CD4-positive, alpha-beta T cell treated with Interleukin-15 for 1 hour (primary cell): Measurements from ENCODE around the gene DPM2.

Experiments used
- DNase-seq: peaks from one replicate; pipeline ENCODE4 v3.0.0-alpha.2; 2020

DPM2 gene

DNA sequence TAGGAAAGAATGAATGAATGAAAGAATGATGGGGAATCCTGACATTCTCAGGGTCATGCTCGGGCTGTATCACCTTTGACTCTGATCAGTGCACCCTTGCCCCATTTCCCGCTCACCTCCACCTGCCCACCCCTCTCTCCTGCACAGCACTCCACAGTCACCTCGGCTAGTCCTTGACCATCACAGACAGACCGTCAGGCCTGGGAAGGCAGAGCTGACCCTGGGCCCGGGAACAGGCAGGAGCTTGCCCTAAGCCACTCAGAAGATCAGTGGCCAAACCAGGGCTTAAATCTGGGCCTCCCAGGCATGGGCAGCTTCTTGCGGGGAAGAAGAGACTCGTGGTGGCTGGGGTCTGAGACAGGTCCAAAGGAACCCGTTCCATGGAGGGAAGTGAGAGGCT lies 41.8 kb downstream of the DPM2 start:
- DNase-seq, result no peak

GRCh38 chr9:127893392-127893791 lies 44.3 kb downstream of the DPM2 start:
- DNase-seq, result no peak

GRCh38 chr9:127892831-127893230 lies 44.8 kb downstream of the DPM2 start:
- DNase-seq, result no peak

DNA sequence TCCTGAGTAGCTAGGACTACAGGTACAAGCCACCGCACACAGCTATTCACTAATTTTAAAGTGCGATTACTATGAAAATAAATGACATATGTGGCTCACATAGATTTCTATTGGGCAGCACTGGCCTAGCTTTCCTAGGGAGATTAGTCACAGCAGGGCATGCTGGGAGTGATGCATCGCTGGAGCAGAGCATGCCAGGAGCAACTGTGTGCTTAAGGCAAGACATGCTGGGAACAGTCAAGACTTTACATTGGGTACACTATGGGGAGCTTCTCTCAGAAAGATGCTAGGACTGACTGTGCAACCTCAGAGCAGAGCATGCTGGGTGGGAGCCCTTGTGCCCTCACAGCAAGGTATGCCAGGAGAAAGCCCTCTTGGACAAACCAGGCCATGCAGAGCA lies 47.6 kb downstream of the DPM2 start:
- no peak for DNase-seq

- DNase-seq, result no peak
Observed at GRCh38 chr9:127887792-127888191, 49.9 kb downstream of the DPM2 start.

DNA sequence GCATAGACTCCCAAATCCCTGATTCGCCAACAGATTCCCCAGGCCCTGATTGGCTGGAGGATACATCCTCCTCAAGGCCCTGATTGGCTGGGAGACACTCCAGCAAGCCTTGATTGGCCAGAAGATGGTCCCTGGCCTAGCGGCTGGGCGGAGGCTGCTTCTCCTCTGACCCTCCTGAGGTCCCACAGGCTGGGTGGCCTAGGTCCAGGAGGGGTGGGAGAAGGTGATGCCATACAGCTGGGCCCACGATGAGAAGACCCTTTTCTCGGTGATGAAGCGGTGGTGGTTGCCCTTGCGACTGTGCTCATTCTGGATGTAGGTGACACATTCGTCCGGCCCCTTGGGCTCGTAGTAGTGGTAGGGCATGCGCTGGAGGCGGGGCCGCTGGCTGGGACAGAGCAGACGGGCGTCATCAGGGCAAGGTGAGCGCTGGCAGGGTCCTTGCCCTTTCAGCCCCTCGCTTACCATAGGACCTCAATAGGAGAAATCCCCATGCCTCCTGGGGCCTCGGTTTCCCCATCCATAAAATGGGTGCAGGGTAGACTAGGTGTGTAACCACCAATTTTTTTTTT lies 51.2 kb downstream of the DPM2 start:
- no peak for DNase-seq

DNA sequence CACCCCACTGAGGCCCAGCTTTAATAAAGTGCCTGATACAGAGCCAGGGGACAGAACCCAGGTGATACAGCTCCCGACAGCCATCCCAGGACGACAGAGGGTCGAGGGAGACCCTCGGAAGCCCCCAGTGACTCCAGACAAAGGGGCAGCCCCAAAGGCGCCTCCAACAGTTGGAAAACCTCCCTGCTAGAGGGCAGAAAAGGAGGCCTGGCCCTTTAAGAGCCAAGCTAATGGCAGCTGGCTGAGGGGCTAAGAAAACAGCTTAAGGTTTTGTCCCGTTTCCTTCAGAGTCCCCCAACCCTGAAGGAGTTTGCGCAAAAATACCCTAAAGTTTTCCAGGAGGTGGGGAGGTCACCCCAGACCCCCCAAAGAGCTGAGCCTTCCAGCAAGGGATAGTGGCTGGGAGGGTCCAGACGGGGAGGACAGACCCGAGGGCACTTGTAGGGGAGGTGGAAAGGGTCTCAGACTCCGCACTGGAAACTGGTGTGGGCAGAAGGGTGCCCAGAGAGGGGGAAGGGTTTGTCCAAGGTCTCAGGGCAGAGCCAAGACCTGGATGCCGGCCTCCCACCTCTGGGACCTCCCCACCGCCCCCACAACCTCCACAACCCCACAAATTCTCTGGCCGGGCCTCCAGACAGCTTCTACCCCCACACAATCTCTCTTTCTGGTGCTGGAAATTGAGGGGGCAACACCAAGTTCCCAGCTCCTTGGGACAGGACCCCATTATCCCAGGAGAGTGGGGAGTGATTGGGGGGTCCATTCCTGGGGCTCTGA lies 52.0 kb downstream of the DPM2 start:
- no peak for DNase-seq
